A549 (cell line): Measurements from ENCODE around the gene WFS1.

Experiments
- POLR2A ChIP-seq: IDR thresholded peaks from 2 replicates; pipeline ENCODE4 v1.6.1; 2012; ENCODE audit warnings: mild to moderate bottlenecking, low read length
- POLR2AphosphoS2 ChIP-seq: conservative IDR thresholded peaks from 2 replicates; pipeline ENCODE4 v1.6.1; 2012; ENCODE audit warnings: low read length, improper control_type of control experiment, inconsistent platforms

GRCh38 chr4:6224735-6225134, 44.9 kb upstream of the WFS1 start:
- TF ChIP-seq POLR2A (no peak), POLR2AphosphoS2 (no peak)
